Measurements from ENCODE around the gene SMIM12.

DNA sequence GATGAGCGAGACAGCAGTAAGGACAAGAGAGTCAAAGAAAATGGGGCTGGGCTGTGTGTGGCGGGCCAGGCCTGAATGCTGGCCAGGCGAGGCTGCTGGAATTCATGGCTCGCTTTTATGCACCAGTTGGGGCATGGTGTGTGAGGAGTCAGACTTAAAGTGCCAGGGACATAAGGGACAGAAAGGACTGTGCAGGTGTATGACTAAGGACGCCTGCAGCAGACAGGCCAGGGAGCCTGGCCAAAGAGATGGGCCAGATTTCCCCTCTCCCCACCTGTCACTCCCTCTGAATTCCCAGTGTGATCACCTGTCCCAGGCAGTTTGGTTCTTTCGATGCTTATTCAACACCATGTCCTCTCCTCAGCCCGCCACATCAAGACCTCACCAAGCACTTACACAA is 16.9 kb upstream of the SMIM12 start:
- TF ChIP-seq, protein P1, sequence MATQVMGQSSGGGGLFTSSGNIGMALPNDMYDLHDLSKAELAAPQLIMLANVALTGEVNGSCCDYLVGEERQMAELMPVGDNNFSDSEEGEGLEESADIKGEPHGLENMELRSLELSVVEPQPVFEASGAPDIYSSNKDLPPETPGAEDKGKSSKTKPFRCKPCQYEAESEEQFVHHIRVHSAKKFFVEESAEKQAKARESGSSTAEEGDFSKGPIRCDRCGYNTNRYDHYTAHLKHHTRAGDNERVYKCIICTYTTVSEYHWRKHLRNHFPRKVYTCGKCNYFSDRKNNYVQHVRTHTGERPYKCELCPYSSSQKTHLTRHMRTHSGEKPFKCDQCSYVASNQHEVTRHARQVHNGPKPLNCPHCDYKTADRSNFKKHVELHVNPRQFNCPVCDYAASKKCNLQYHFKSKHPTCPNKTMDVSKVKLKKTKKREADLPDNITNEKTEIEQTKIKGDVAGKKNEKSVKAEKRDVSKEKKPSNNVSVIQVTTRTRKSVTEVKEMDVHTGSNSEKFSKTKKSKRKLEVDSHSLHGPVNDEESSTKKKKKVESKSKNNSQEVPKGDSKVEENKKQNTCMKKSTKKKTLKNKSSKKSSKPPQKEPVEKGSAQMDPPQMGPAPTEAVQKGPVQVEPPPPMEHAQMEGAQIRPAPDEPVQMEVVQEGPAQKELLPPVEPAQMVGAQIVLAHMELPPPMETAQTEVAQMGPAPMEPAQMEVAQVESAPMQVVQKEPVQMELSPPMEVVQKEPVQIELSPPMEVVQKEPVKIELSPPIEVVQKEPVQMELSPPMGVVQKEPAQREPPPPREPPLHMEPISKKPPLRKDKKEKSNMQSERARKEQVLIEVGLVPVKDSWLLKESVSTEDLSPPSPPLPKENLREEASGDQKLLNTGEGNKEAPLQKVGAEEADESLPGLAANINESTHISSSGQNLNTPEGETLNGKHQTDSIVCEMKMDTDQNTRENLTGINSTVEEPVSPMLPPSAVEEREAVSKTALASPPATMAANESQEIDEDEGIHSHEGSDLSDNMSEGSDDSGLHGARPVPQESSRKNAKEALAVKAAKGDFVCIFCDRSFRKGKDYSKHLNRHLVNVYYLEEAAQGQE (IDR thresholded peaks at IDR 0.05) = no peak
- no peak for TF ChIP-seq HNF4G (IDR thresholded peaks at IDR 0.05)
